ENCODE measurements around the gene MNAT1.
"Not testable (repeated sequence)": the region's sequence is repeated elsewhere in the genome, so short reads cannot be mapped to it uniquely, and the experiment has no call there.

MNAT1 gene

DNA sequence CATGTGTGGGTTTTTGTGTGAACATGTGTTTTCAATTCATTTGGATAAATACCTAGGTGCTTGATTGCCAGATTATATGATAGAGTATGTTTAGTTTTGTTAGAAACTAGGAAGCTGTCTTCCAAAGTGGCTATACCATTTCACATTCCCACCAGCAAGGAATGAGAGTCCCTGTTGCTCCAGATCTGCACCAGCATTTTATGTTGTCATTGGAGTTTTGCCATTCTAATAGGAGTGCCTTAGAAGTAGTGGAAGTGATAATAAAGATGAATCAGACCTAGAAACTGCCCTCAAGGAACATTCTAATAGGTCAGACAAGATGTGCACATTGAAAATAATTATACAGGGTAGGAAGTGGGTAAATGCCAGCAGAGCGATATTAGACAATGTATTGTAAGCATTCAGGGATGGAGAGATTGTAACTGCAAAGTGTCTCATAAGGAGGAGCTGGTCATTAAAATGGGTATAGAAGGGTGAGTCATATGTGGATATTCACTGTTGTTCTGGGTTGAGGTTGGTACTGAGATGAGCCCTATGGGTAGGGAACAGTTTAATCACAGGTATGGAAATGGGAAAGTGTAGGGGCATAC is 71.4 kb downstream of the MNAT1 start:
- DNase-seq (ENCODE audit: low read depth), result no peak

GRCh38 chr14:60807247-60807646 is 72.7 kb downstream of the MNAT1 start:
- DNase-seq (ENCODE audit: low read depth), result no peak

GRCh38 chr14:60807971-60808370 is 73.4 kb downstream of the MNAT1 start:
- DNase-seq (ENCODE audit: low read depth), result no peak

DNA sequence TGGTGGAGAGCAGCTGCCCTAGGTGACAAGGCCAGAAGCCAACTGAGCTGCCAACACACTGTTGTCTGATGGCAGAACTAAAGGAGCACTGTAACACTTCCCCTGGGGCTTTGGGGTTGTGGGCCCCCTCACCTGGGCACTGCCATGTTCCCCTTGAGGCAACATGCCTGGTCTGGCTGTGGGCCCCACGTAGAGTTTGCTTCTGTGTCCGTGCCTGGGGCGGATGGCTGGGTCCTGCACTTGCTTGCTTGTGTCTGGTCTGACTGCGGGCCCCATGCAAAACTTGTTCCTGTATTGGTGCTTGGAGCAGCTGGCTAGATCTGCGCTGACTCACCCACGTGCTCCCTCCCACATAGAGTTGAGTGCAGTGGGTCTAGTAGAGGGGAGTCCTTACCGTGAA is 78.4 kb downstream of the MNAT1 start:
- DNase-seq (ENCODE audit: low read depth), result no peak

- no peak for DNase-seq (ENCODE audit: low read depth)
Measured at GRCh38 chr14:60815371-60815770, 80.8 kb downstream of the MNAT1 start.

GRCh38 chr14:60817113-60817512 is 82.6 kb downstream of the MNAT1 start:
- no peak for DNase-seq (ENCODE audit: low read depth)

DNA sequence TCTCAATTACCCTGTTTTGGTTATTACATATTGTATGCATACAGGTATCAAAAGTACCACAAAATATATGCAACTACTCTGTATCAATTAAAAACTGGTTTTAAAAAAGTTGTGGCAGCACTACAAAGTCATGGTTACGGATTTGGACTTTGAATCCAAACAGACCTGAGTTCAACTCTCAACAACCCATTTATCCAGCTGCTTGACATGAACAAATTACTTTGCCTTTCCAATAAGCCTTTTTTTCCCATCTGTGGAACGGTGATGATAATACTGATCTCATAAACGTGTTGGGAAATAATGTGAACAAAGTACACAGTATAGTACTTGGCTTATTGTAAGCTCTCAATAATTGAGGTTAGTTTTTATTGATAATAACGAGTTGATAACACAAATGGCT is 85.0 kb downstream of the MNAT1 start:
- DNase-seq (ENCODE audit: low read depth), result no peak

DNA sequence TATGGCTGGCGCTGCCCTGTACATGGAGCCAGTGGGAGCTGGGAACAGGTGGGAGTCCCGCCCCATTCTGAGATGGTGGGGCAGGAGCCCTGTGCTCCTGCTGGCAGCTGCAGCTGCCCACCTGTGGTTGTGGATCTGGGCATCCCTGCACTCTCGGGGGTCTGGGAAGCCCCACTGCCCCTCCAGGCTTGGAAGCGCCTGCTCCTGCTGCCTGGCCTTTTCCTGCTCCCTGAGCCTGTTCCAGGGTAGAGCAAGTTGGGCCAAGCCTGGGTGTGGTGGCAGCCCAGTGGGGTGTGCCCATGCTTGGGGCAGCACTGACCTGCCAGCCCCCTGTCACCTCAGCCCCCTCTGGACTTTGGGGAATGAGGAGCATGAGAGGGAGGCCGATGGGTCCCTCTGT is 104.0 kb downstream of the MNAT1 start:
- no peak for DNase-seq (ENCODE audit: low read depth)

DNA sequence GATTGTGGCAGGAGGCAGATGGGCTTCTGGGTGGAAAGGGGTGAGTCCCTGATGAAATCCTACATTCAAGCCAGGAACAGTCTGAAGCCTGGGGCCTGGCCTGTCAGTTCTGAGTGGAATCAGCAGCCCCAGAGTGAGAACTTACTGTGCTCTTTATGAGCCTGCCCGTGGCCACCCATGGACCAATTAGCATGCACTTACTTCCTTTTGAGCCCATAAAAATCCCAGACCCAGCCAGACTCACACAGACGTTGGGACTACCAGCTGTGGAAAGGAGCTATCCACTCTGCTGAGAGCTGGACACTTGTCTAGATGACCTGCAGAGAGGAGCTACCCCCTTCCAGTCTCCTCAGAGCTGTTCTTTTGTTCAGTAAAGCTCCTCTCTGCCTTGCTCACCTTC is 104.5 kb downstream of the MNAT1 start:
- no peak for DNase-seq (ENCODE audit: low read depth)

- no peak for DNase-seq (ENCODE audit: low read depth)
Measured at GRCh38 chr14:60839657-60840056, 105.1 kb downstream of the MNAT1 start.

GRCh38 chr14:60840313-60840712 is 105.8 kb downstream of the MNAT1 start:
- no peak for DNase-seq (ENCODE audit: low read depth)

DNA sequence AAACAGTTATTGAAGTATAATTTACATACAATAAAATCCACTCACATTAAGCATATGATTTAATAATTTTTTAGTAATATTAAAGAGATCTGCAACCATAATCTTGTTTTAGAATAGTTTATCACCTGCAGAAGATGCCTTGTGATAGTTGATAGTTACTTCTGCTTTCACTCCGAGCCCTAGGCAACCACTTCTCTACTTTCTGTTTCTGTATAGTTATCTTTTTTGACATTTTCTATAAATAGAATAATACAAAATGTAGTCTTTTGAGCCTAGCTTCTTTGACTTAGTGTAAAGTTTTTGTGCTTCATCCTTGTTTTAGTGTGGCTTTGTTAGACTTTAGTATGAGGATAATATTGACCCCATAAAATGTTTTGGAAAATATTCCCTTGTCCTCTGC is 111.0 kb downstream of the MNAT1 start:
- no peak for DNase-seq (ENCODE audit: low read depth)

DNA sequence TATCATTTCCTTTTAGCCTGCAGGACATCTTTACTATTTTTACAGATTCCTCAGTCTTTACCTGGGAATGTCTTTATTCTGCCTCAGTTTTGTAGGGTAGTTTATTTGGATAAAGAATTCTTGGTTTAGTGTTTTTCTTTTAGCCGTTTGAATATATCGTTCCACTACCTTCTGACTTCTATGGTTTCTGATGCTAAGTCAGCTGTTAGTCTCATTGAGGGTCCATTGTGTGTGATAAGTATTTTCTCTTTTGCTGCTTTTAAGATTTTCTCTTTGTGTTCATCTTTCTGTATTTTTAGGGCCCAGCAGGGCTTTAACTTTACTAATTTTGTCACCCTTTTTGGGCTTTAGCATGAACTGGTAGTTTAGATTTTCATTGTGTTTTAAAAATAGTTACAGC is 113.5 kb downstream of the MNAT1 start:
- DNase-seq (ENCODE audit: low read depth), result no peak

- not testable (repeated sequence) for DNase-seq (ENCODE audit: low read depth)
Measured at GRCh38 chr14:60851692-60852091, 117.1 kb downstream of the MNAT1 start.

DNA sequence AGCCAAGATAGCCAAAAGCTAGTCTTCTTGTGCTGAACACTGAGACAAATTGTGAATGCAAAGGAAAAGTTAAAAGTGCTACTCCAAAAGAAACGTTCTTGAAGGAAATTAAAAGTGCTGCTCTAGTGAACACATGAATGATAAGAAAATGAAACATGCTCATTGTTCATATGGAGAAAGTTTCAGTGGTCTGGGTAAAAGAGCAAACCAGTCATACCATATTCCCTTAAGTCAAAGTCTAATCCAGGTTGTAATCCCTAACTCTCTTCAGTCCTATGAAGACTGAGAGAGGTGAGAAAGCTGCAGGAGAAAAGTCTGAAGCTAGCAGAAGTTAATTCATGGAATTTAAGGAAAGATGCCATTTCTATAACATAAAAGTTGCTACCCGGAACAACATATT is 121.5 kb downstream of the MNAT1 start:
- DNase-seq (ENCODE audit: low read depth), result no peak

- no peak for DNase-seq (ENCODE audit: low read depth)
Measured at GRCh38 chr14:60859525-60859924, 125.0 kb downstream of the MNAT1 start.

- DNase-seq (ENCODE audit: low read depth), result no peak
Measured at GRCh38 chr14:60861545-60862140, 127.1 kb downstream of the MNAT1 start.

DNA sequence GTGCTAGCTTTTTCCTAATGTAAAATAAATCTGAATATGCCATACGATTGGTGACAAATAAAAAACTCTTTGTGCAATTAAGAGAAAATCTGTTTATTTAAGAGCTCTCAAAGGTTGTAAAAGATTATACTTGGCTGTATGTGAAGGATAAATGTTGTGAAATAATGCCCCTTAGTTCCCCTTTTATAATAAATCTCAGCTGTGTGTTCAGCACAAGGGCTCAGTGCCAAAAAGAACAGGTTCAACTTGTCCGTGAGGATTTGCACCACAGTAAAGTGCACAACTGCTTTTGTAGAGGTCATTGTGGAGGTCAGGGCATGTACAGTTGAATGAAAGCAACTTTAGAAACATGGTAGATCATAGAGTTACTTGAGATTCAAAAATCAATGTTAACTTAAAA is 127.7 kb downstream of the MNAT1 start:
- DNase-seq (ENCODE audit: low read depth), result no peak

- no peak for DNase-seq (ENCODE audit: low read depth)
Measured at GRCh38 chr14:60863249-60863648, 128.7 kb downstream of the MNAT1 start.

DNA sequence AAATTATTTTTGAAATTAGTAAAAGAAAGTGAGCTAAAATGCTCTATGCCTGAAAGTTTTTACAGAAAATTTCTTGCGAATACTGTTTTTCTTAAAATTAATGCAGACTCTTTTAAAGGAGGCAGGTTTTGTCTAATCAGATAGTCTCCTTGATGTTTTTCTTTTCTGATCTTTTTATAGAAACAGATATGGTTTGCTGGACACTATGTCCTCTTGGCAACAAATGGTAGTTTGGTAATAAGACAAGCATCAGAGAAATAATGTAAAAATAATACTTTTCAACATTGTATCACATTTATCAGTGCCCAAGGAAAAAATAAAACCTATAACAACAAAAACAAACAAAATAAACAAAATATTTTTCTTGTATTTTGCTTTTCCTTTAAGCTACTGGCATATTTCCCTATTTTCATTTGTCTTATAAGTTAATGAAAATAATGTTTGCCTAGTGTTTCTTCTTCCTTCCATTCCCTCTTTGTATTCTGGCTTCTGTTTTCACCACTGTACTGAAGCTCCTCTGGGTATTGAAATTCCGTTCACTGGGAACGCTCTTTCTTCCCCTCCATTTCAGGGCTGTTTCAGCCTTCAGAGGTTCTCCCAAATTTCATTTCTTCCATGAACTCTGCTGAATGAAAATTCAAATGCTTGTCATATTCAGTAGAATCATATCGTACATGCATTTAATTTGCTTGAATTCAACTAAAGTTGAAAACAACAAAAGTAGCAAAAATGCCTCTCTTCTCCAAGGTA is 131.0 kb downstream of the MNAT1 start:
- no peak for DNase-seq (ENCODE audit: low read depth)

DNA sequence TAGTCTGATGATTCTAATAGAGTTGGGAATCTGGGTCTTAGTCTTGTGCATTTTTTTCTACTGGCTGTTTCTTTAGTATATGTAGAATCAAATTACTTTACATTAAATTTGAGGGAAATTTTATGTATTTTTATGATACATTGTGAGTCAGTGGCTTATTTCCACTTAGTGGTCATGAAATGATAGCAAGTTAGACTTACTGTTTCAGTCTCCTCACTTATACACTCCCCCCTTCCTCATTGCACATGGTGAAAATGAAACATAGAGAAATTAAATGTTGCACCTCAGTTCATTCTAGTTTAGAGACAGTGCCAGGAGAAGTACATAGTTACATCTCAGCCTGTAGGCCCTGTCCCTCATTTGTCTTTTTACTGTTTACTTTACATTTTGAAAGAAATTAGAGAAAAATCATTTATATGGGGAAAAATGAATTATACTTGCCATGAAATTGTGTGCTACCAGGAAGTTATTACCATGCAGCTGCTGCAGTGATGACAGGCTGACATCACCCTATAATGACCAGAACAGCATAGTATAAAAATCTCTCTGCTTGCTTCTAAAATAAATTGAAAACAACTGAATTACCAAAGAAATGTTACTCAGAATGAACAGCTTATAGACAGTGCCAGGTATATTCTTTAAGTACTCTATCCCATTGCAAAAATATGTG is 133.1 kb downstream of the MNAT1 start:
- DNase-seq (ENCODE audit: low read depth), result no peak

DNA sequence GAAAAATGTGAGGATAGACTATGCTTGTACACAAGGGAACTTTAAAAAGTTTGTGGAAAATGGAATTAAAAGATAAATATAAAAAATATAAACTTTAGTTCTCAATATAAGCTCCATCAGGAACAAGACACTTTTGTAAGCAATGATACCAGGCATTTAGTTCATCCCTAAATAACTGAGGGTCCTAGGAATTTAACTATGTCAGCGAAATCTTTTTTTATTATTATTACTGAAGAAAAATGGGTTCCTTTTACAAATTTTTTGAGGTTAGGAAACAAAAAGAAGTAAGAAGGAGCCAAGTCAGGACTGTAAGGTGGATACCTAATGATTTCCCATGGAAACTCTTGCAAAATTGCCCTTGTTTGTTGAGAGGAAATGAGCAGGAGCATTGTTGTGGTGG is 143.6 kb downstream of the MNAT1 start:
- DNase-seq (ENCODE audit: low read depth), result no peak

DNA sequence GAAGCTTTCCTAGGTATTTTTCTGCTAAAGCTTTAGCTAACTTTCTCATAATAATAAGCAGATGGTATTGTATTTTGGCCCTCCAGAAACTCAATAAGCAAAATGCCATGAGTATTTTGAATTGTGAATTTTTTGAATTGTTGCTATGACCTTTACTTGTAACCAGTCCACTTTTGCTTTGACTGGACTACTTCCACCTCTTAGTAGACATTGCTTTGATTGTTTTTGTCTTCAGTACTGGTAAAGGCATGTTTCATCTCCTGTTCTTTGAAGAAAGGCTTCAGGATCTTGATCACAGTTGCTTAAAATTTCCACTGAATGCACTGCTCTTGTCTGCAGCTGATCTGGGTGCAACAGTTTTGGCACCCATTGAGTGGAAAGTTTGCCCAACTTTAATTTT is 144.0 kb downstream of the MNAT1 start:
- no peak for DNase-seq (ENCODE audit: low read depth)

All from HS-5 (cell line).